GM19438 (cell line): ENCODE data around the gene FAM177B.
A peak's percentile ranks its signal among the peaks of the same experiment; 100 is the strongest.

Experiments
- ATAC-seq: cut with Tn5 transposase; IDR thresholded peaks from one replicate; pipeline ENCODE4 v1.9.1; 2021; ENCODE audit warnings: low read depth; ENCODE audit not compliant: unreplicated experiment

FAM177B gene

GRCh38 chr1:222736972-222737371 lies at the start of gene FAM177B:
TSS of gene FAM177B (plus strand) at chr1:222737202. CDS start at chr1:222746546, 9,344 bp downstream.
- no peak for ATAC-seq

GRCh38 chr1:222691016-222691415 lies 46.0 kb upstream of the FAM177B start:
- no peak for ATAC-seq

- no peak for ATAC-seq
Measured at GRCh38 chr1:222694927-222695326, 42.1 kb upstream of the FAM177B start.

DNA sequence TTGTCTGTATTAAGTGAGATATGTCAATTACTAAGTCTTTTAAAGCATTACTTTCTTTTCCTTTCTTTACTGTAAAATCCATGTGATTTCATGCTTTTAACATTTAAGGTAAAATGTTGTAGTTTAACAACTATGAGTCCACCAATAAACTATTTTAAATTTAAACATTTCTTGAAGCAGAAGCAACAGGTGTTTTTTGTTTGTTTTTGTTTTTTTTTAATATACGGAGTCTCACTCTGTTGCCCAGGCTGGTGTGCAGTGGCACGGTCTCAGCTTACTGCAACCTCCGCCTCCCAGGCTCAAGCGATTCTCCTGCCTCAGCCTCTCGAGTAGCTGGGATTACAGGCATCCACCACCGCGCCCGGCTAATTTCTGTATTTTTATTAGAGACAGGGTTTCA lies 40.3 kb upstream of the FAM177B start:
- no peak for ATAC-seq

DNA sequence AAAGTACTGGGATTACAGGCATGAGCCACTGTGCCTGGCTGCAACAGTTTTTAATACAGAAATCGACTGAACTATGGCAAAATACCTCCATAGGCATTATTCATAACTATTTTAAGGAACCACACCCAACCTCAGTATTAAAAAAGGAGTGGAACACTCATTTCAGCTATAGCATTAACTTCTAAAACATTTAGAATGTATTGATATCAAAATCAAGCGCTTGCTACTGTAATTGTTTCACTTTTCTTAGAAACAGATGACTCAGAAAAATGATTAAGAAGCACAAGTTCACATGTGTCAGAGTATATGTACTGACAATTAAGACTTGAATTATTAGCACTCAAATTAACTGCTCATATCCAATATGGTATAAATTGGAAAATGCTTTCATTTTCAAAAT lies 39.8 kb upstream of the FAM177B start:
- ATAC-seq: no peak

GRCh38 chr1:222697826-222698225 lies 39.2 kb upstream of the FAM177B start:
- ATAC-seq: no peak

DNA sequence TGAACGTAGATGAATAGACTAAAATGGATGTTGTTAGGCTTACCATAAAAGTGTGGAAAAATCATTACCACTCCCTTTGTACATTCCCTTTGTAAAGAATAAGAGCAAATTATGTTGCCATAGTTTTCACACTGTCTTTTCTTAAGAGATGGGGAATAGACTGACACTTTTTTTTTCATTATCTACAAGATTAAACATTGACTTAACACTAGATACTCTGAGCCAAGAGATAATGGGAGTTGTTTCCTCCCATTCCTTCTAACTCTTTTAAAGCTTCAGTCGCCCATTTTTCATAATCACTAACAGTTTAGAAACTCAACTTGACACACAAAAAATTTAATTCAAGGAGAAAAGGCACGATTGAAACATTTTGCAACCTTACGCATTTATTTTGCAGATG lies 34.8 kb upstream of the FAM177B start:
- ATAC-seq: no peak

- ATAC-seq: no peak
Measured at GRCh38 chr1:222704260-222704659, 32.7 kb upstream of the FAM177B start.

GRCh38 chr1:222706815-222707214 lies 30.2 kb upstream of the FAM177B start:
- no peak for ATAC-seq

DNA sequence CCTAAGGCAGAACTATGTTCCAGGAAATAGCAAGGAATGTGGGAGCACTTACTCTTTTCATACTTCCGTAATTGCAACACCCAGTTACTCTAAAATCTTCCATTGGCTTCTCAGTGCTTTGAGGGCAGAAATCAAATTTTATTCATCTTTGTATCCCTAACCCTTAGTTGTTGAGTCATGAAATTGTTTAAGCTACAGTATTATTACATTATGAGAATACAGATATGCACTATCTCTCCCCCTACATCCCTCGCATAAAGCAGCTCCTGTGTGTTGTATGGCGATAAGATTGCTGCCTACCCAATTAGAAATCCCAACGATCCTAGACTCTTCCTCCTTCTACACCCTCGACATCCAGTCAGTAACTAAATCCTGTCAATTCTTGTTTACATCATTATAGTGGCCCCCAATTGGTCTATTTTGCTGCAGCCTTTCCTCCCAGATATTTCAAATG lies 27.3 kb upstream of the FAM177B start:
- ATAC-seq: no peak

DNA sequence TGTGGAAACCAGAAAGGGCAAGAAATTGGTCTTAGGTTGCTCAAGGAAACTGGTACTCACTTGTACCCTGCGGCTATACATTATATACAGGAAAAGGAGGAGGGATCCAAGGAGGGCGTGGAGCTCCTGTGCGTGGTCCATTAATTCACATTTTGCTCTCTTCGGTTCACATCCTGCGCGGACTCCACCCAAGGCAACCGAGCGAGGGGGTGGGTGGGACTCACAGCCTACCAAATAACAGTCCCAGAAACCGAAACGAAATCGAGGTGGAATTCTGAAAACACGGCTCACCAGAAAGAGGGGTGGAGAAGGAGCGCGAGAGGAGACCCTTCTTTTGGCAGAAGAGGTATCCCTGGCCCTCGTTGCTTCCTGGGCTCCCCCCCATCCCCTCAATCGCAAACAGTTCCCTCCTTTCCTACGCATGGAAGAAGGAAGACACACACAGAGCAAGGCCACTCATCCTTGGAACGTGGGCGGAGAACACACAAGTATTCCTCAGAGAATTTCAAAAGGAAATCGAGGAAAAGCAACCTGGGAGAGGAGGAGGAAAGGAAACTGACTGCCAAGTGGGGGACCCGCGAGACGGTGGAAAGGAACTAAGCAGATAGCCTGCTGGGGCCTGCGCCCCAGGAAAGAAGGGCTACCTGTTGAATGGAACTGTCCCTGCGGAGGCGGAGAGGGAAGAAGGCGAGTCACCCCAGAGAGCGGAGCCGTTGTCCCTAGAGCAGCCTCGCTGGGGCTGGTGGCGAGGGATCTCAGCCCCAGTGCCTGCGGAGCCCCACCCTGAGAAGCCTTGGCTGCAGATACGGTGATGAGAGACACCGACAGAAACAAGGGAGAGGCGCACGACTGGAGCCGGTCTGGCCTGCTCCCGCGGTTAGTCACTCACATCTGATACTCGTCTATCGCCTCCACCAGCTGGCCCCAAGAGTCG lies 25.4 kb upstream of the FAM177B start:
- ATAC-seq: peak; percentile 35

DNA sequence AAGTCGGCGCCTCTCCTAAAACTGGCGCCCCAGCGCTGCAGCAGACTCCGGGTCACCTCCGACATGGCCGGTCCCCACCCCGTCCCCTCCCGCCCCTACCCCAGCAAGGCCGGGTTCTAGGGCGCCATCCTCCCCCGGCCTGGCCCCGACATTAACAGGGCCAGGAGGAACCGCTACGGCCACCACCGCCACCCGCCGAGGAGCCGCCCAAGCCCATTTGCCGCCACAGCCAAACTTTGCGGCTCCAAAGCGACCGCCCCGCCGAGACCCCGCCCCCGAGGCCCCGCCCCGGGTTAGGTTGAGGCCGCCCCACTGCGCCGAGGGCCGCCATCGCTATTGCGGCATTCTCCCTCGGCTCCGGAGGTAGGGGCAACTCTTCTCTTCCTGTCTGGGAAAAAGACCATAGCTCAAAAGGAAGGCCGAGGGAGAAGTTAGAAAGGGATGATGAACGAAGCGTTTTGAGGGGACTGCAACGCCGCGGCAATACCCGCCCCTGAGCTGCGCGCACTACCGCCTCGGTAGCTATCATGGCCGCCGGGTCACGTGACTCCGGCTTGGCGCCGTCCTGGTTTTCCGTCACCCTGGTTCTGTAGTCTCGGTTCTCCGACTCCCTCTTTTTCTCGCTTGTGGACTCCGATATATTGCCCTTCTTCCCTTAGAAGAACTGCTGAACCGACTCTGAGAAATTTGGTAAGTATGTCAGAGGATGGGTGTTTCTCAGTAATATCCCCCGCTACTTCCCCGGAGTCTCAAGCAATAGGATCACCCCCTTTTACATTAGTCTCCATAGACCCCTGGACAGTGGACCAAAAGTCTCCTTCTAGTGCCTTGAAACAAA lies 24.5 kb upstream of the FAM177B start, which contains the start of the genes AIDA and BROX:
Gene AIDA, minus strand, starts transcription at position 239 of the 838 bp plus-strand sequence. Its CDS starts 174 bp downstream, at position 65.
Gene BROX, plus strand, starts transcription at position 312 of the 838 bp plus-strand sequence. CDS start 3,136 bp downstream, outside the sequence.
- peak; percentile 75 for ATAC-seq

- peak; percentile 59 for ATAC-seq
Measured at GRCh38 chr1:222713091-222713961, 23.7 kb upstream of the FAM177B start.

GRCh38 chr1:222716393-222716792 lies 20.6 kb upstream of the FAM177B start:
- no peak for ATAC-seq

- ATAC-seq: no peak
Measured at GRCh38 chr1:222728746-222729145, 8.3 kb upstream of the FAM177B start.

- ATAC-seq: no peak
Measured at GRCh38 chr1:222730866-222731265, 6.1 kb upstream of the FAM177B start.

GRCh38 chr1:222732216-222733159 lies 4.5 kb upstream of the FAM177B start:
- ATAC-seq: peak; percentile 97

GRCh38 chr1:222734740-222735139 lies 2.3 kb upstream of the FAM177B start:
- no peak for ATAC-seq

DNA sequence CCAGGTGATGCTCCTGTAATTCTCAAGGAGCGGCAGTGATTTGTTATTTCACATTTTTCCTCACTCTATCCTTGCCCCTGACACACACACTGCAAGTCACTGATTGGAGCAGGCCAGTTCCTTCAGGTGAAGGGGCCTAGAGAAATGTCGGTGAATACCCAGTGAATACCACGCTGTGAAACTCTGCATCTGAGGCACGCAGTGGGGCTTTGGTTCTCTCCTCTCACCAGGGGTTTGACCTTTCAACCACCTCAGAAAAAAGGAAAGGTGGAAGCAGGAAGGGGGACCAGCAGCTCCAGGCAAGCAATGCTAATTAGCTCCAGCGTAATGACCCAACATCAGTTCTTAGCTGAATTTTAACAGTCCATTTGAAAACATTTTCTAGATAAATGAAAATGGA lies 532 bp upstream of the FAM177B start:
- ATAC-seq: no peak
